Smooth muscle cell of the umbilical artery (primary cell): ENCODE data around the gene MSANTD1. TPM values are rescaled to one million over a fixed set of nuclear protein-coding genes. Genes with fewer than 3 reads are reported as not detected.

ENCODE experiments used
- total RNA-seq: library from RNA; depleted of rRNA; stranded (reverse); fragments of >200 nt; gene quantifications from 2 replicates; pipeline ENCODE4 v1.2.3, GENCODE V29; 2014

MSANTD1 gene
- total RNA-seq = 0.59 and 1.0 TPM in 2 replicates

GRCh38 chr4:3248811-3249661, at the start of gene MSANTD1:
Gene MSANTD1, plus strand, starts transcription at chr4:3249159. Its CDS starts 64 bp downstream, at chr4:3249223.

GRCh38 chr4:3292571-3293400, 43.8 kb downstream of the MSANTD1 start, which contains the start of gene RGS12:
Gene RGS12, plus strand, starts transcription at chr4:3293021. Its CDS starts 23,150 bp downstream, at chr4:3316171.

Other genes with a start within 250 kb of the MSANTD1 start
- not detected in 2 replicates for gene HTT-AS, start 174.6 kb upstream of the MSANTD1 start, total RNA-seq
- gene HTT, start 174.5 kb upstream of the MSANTD1 start, total RNA-seq = 49.9 and 63.8 TPM in 2 replicates
- gene RGS12, start 43.9 kb downstream of the MSANTD1 start, total RNA-seq = 15.4 and 18.1 TPM in 2 replicates
- gene HGFAC, start 192.8 kb downstream of the MSANTD1 start, total RNA-seq = 0.05 and 0.30 TPM in 2 replicates
- 0.32 TPM in 1 of 2 replicates, not detected in the other for gene DOK7, start 214.1 kb downstream of the MSANTD1 start, total RNA-seq